ENCODE measurements around the gene RNF14. TPM values are rescaled to one million over a fixed set of nuclear protein-coding genes. Genes with fewer than 3 reads are reported as not detected.

Gene RNF14
- total and polyA plus RNA-seq, 9 of the 15 experiments (the other 6 are each of a cell fraction or from before 2014, with no cell fraction given): 36.3 to 140 (median 75.1) TPM

- TF ChIP-seq CREB3 (tag; conservative IDR thresholded peaks at IDR 0.05; ENCODE audit: low read depth) (peak; percentile 49; the same call in 1 of the 2 replicates), SMC3 (conservative IDR thresholded peaks at IDR 0.05; ENCODE audit: insufficient read depth, low read depth, low read length) (no peak), NCOR1 (IDR thresholded peaks at IDR 0.05) (peak; percentile 53), RCOR1 (IDR thresholded peaks at IDR 0.05; ENCODE audit: borderline replicate concordance in 1 of 2, low read depth in 2 of 2, low read length in 2 of 2) (peak in 1 of 2 experiments; percentile 53; a peak in 1 of 4 replicates), ZNF282 (CRISPR knock-in tag; IDR thresholded peaks at IDR 0.05) (no peak), RFX5 (IDR thresholded peaks at IDR 0.05; ENCODE audit: low read depth, low read length) (no peak), FOXO4 (CRISPR knock-in tag; IDR thresholded peaks at IDR 0.05) (no peak), BCLAF1 (IDR thresholded peaks at IDR 0.05; ENCODE audit: borderline replicate concordance in 1 of 2, control insufficient read depth in 1 of 2, low read depth in 2 of 2, low read length in 1 of 2) (no peak), MCM7 (IDR thresholded peaks at IDR 0.05) (no peak), MAFG (tag; conservative IDR thresholded peaks at IDR 0.05) (peak; percentile 73), HDAC2 (IDR thresholded peaks at IDR 0.05) (0 out of 2 replicates have a peak, but pooled peaks have one; percentile 16), RAD51 (IDR thresholded peaks at IDR 0.05; ENCODE audit: borderline replicate concordance, low read depth) (no peak), SMAD1 (IDR thresholded peaks at IDR 0.05; ENCODE audit: low read depth, low read length, partially characterized antibody) (peak; percentile 59), DPF2 (IDR thresholded peaks at IDR 0.05) (peak; percentile 72), MAX (CRISPR knock-in tag; IDR thresholded peaks at IDR 0.05) (peak; percentile 49; the same call in 1 of the 2 replicates), TBP (optimal IDR thresholded peaks at IDR 0.05; ENCODE audit: low read depth, low read length) (peak; percentile 83), CBX3 (IDR thresholded peaks at IDR 0.05; ENCODE audit: borderline replicate concordance in 1 of 2, low read length in 2 of 2) (peak in 1 of 2 experiments; percentile 78; a peak in 1 of 3 replicates), ZNF174 (CRISPR knock-in tag; IDR thresholded peaks at IDR 0.05) (no peak), THRAP3 (IDR thresholded peaks at IDR 0.05; ENCODE audit: borderline replicate concordance) (0 out of 2 replicates have a peak, but pooled peaks have one; percentile 10)
Measured at GRCh38 chr5:141969783-141970771, 1.2 kb downstream of the RNF14 start (continued).

All from K562 (cell line).